K562 (cell line): ENCODE measurements around the gene AMZ1. TPM values are rescaled to one million over a fixed set of nuclear protein-coding genes. Genes with fewer than 3 reads are reported as not detected.
A peak's percentile ranks its signal among the peaks of the same experiment; 100 is the strongest.

Experiments
- ATAC-seq: fragments of 200-7000 bp; cut with Tn5 transposase; 3 replicates; pipeline ENCODE4 v1.9.1; 2020; ENCODE audit warnings: moderate library complexity
- BruUV-seq: library from RNA; stranded (reverse); fragments of 400-500 nt; replicated peaks from 2 replicates; lab custom pipeline; 2021; lab: Mats Ljungman, UMichigan
- CTCF ChIA-PET: fragments of 300-600 bp; formaldehyde crosslinking; extraction: SDS; loops from one replicate; lab custom pipeline; 2021; ENCODE audit warnings: low intra/inter-chr PET ratio; lab: Yijun Ruan, JAX
- POLR2A ChIA-PET: fragments of 300-600, 350-650 bp; sonication (Branson Sonifier 250); formaldehyde crosslinking; extraction: SDS; loops from one replicate; lab custom pipeline; 2021; ENCODE audit warnings: antibody characterized with exemption, inconsistent platforms; lab: Yijun Ruan, JAX
- DNase-seq, 4 experiments: peaks; one replicate each; pipeline versions ENCODE4 v3.0.0 to v3.0.0-alpha.2; 2011 to 2018; ENCODE audit warnings: low spot score in 3 of 4, mixed read lengths in 3 of 4; ENCODE audit errors: extremely low read depth in 1 of 4
- FAIRE-seq: peaks from 2 replicates; lab custom pipeline; 2011; peaks lifted over from hg19 to GRCh38; lab: Jason Lieb, UNC
- H2AFZ ChIP-seq: 2 replicates; pipeline ENCODE4 v1.6.0; 2011; ENCODE audit warnings: low read depth, low read length, control low read depth, inconsistent platforms
- H3K27ac ChIP-seq: fragments of 200-600 bp; 3 replicates; pipeline ENCODE4 v1.8.0; 2011; ENCODE audit warnings: low read depth, mild to moderate bottlenecking, control low read depth, inconsistent platforms, low read length, moderate library complexity, mixed read lengths; ENCODE audit errors: extremely low read depth
- H3K27me3 ChIP-seq, 2 experiments: fragments of 300-600 bp in 1 of 2; 2 replicates in 1 of 2; 3 replicates in 1 of 2; pipeline versions ENCODE4 v1.6.0 to v1.8.0; 2011; ENCODE audit warnings: inconsistent platforms in 2 of 2, low read length in 2 of 2, mild to moderate bottlenecking in 1 of 2, mixed read lengths in 1 of 2, moderate library complexity in 1 of 2; ENCODE audit not compliant: control insufficient read depth in 2 of 2, insufficient read depth in 2 of 2
- H3K36me3 ChIP-seq: fragments of 300-600 bp; 3 replicates; pipeline ENCODE4 v1.8.0; 2011; ENCODE audit warnings: mild to moderate bottlenecking, low read length, inconsistent platforms; ENCODE audit not compliant: control insufficient read depth, insufficient read depth
- H3K4me1 ChIP-seq, 2 experiments: fragments of 200-600 bp in 1 of 2; replicated peaks in 1 of 2; 2 replicates in 1 of 2; 3 replicates in 1 of 2; pipeline versions ENCODE4 v1.5.1 to v1.8.0; 2011; ENCODE audit warnings: inconsistent platforms in 2 of 2, low read length in 2 of 2, mild to moderate bottlenecking in 1 of 2, mixed read lengths in 1 of 2, moderate library complexity in 1 of 2; ENCODE audit not compliant: control insufficient read depth in 2 of 2, insufficient read depth in 2 of 2
- H3K4me2 ChIP-seq: 2 replicates; pipeline ENCODE4 v1.6.1; 2011; ENCODE audit warnings: low read length, control low read depth, inconsistent platforms, mixed read lengths; ENCODE audit not compliant: insufficient read depth
- H3K4me3 ChIP-seq: fragments of 200-600 bp; sonication (generic), shearing (Covaris generic); 2 replicates; pipeline ENCODE4 v1.5.1; 2016; ENCODE audit warnings: control low read depth, inconsistent platforms
- H3K79me2 ChIP-seq: fragments of 200-600 bp; 3 replicates; pipeline ENCODE4 v1.8.0; 2011; ENCODE audit warnings: low read length, inconsistent platforms; ENCODE audit not compliant: control insufficient read depth, insufficient read depth
- H3K9ac ChIP-seq, 2 experiments: 2 replicates each; pipeline versions ENCODE4 v1.6.0 to v1.6.1; 2011; ENCODE audit warnings: low read depth in 2 of 2, low read length in 2 of 2, control low read depth in 1 of 2, inconsistent platforms in 1 of 2, mild to moderate bottlenecking in 1 of 2, mixed read lengths in 1 of 2; ENCODE audit not compliant: insufficient read depth in 1 of 2
- H3K9me1 ChIP-seq: one replicate; pipeline ENCODE4 v1.6.0; 2011; ENCODE audit warnings: inconsistent platforms, mild to moderate bottlenecking, low read length, moderate library complexity; ENCODE audit not compliant: control insufficient read depth, insufficient read depth
- H3K9me3 ChIP-seq: replicated peaks from 2 replicates; pipeline ENCODE4 v1.5.1; 2011; ENCODE audit warnings: low read depth, low read length, inconsistent platforms; ENCODE audit not compliant: control insufficient read depth, insufficient read depth
- H4K20me1 ChIP-seq: replicated peaks from 2 replicates; pipeline ENCODE4 v1.6.1; 2011; ENCODE audit warnings: low read length, inconsistent platforms, mixed read lengths; ENCODE audit not compliant: control insufficient read depth, insufficient read depth
- ARID1B ChIP-seq: fragments of 450-650 bp; IDR thresholded peaks from 2 replicates; pipeline ENCODE4 v1.6.1; 2016; ENCODE audit warnings: antibody characterized with exemption, mild to moderate bottlenecking, inconsistent platforms
- BHLHE40 ChIP-seq: IDR thresholded peaks from 2 replicates; pipeline ENCODE4 v1.6.1; 2011; ENCODE audit warnings: low read length, improper control_type of control experiment
- BRCA1 ChIP-seq, 2 experiments: fragments of 450-650 bp in 1 of 2; sonication (generic) in 1 of 2; formaldehyde crosslinking in 1 of 2; IDR thresholded peaks; 2 replicates each; pipeline versions ENCODE4 v1.5.0 to v1.6.1; 2017 to 2020; ENCODE audit warnings: mild to moderate bottlenecking in 1 of 2, missing genetic modification reagents in 1 of 2
- CXXC5 ChIP-seq: fragments of 250-450 bp; sonication (Bioruptor Pico); IDR thresholded peaks from 2 replicates; pipeline ENCODE4 v1.8.0; 2022; ENCODE audit warnings: inconsistent platforms, mild to moderate bottlenecking, moderate library complexity
- ETV6 ChIP-seq, 3 experiments: fragments of 150-350 bp in 1 of 3; sonication (generic) in 1 of 3; formaldehyde crosslinking in 1 of 3; IDR thresholded peaks; 2 replicates each; pipeline versions ENCODE4 v1.6.1 to v1.8.0; 2014 to 2022; ENCODE audit warnings: borderline replicate concordance in 2 of 3, low read depth in 2 of 3, antibody characterized with exemption in 1 of 3, low read length in 1 of 3, mild to moderate bottlenecking in 1 of 3, missing genetic modification reagents in 1 of 3
- FOXK1 ChIP-seq: sonication (generic); formaldehyde crosslinking; IDR thresholded peaks from 2 replicates; pipeline ENCODE4 v1.8.0; 2022; ENCODE audit warnings: missing genetic modification reagents, mild to moderate bottlenecking, borderline replicate concordance
- MAFG ChIP-seq: fragments of 450-650 bp; conservative IDR thresholded peaks from 2 replicates; pipeline ENCODE4 v1.6.1; 2016; ENCODE audit warnings: missing genetic modification characterization, missing compliant biosample characterization
- PTBP1 ChIP-seq: fragments of 200-400 bp; formaldehyde crosslinking; IDR thresholded peaks from 2 replicates; pipeline ENCODE4 v1.6.1; 2017; ENCODE audit warnings: low read depth, low read length
- SIX5 ChIP-seq, 2 experiments: IDR thresholded peaks; 2 replicates each; pipeline ENCODE4 v1.6.1; 2011; ENCODE audit warnings: low read length in 2 of 2, borderline replicate concordance in 1 of 2, low read depth in 1 of 2, mild to moderate bottlenecking in 1 of 2, moderate library complexity in 1 of 2; ENCODE audit not compliant: insufficient read depth in 1 of 2
- SP1 ChIP-seq: sonication (generic); formaldehyde crosslinking; IDR thresholded peaks from 2 replicates; pipeline ENCODE4 v1.8.1; 2022; ENCODE audit warnings: mild to moderate bottlenecking, missing genetic modification reagents
- WGBS: fragments of 100-300 bp; shearing (Covaris generic); methylation state at CpG from one replicate; pipeline ENCODE4 v1.1.6; 2016; ENCODE audit warnings: low coverage, mixed read lengths; ENCODE audit not compliant: insufficient coverage; ENCODE audit errors: missing lambda C conversion rate; 5-methylcytosine and 5-hydroxymethylcytosine counted together
- in situ Hi-C: fragments of 300-500 bp; cut with MboI; formaldehyde crosslinking; loops from 4 replicates; pipeline ENCODE4 v1.15.0; 2018; ENCODE audit warnings: inconsistent platforms, mixed read lengths
- intact Hi-C: fragments of 100-400 bp; cut with micrococcal nuclease; formaldehyde crosslinking; loops from 2 replicates; pipeline ENCODE4 v1.14.2; 2022
- polyA plus RNA-seq, 8 experiments: library from polyadenylated mRNA; depleted of rRNA in 4 of 8; stranded (reverse) in 5 of 8; unstranded in 3 of 8; fragments of >200 nt; fragmentation: Nextera tagmentation in 2 of 8; fragmentation: Illumina TruSeq in 1 of 8; extraction: Ambion mirVana in 2 of 8; extraction: Trizol in 1 of 8; gene quantifications; 2 replicates each; pipeline versions ENCODE4 v1.2.1 to v1.2.3, GENCODE V29; 2011 to 2014; ENCODE audit warnings: inconsistent platforms in 1 of 8, missing spikeins in 1 of 8
- total RNA-seq, 7 experiments: library from RNA; depleted of rRNA in 6 of 7; stranded (reverse); fragments of >200 nt in 6 of 7; fragmentation: Illumina TruSeq in 2 of 7; extraction: Trizol in 2 of 7; gene quantifications; 2 replicates each; pipeline versions ENCODE4 v1.2.1 to v1.2.3, GENCODE V29; 2011 to 2021; ENCODE audit warnings: low replicate concordance in 1 of 7
- TF ChIP-seq, protein P1 (sequence below): fragments of 250-450 bp; sonication (Bioruptor Pico); IDR thresholded peaks from 2 replicates; pipeline ENCODE4 v1.4.0; 2020; ENCODE audit warnings: mild to moderate bottlenecking, moderate library complexity, borderline replicate concordance
- TF ChIP-seq, protein P2 (sequence below), 2 experiments: fragments of 150-350 bp in 1 of 2; IDR thresholded peaks; 2 replicates each; pipeline ENCODE4 v1.6.1; 2012 to 2016; ENCODE audit warnings: low read depth in 2 of 2, low read length in 2 of 2, mild to moderate bottlenecking in 1 of 2, moderate library complexity in 1 of 2

Gene AMZ1
- total and polyA plus RNA-seq, 9 of the 15 experiments (the other 6 are each of a cell fraction or from before 2014, with no cell fraction given), result not detected

DNA sequence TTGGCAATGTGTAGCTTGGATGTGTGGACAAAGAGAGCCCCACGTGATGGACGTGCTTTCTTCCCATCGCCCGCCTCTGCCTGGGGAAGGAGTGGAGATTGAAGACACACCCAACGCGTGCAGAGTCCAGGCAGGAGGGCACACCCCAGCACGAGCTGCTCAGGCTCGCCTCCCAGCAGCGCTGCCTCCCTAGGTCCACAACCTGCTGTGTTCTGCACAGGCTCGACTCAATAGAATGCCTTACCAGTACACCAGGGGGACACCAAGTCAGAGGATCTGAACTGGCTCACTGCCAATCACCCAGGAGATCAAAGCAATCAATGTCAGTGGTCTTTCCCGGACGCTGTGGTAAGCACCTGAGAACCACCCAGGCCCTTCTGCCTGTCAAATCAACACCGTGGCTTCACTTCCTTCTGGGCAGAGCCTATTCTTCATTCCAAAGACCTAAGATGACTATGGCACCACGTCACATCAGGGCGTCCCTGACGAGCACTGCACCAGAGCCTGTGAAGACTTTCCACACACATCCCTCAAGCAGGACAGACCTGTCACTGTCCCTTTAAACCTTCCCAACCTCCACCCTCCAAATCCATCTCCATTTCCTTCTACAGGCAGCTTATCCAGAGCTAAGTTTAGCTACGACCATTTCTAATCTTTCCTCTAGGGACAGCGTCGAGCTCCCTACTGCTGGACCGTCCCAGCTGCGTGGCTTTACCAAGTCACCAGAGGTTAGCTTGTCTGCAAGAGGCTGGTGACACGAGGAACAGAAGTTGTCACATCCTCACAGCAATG, 72.3 kb downstream of the AMZ1 start (continued):
- TF ChIP-seq SP1 (CRISPR knock-in tag), result no peak
- TF ChIP-seq, protein P1, sequence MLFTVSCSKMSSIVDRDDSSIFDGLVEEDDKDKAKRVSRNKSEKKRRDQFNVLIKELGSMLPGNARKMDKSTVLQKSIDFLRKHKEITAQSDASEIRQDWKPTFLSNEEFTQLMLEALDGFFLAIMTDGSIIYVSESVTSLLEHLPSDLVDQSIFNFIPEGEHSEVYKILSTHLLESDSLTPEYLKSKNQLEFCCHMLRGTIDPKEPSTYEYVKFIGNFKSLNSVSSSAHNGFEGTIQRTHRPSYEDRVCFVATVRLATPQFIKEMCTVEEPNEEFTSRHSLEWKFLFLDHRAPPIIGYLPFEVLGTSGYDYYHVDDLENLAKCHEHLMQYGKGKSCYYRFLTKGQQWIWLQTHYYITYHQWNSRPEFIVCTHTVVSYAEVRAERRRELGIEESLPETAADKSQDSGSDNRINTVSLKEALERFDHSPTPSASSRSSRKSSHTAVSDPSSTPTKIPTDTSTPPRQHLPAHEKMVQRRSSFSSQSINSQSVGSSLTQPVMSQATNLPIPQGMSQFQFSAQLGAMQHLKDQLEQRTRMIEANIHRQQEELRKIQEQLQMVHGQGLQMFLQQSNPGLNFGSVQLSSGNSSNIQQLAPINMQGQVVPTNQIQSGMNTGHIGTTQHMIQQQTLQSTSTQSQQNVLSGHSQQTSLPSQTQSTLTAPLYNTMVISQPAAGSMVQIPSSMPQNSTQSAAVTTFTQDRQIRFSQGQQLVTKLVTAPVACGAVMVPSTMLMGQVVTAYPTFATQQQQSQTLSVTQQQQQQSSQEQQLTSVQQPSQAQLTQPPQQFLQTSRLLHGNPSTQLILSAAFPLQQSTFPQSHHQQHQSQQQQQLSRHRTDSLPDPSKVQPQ, result no peak
- TF ChIP-seq BHLHE40, result peak; percentile 89
- TF ChIP-seq FOXK1 (CRISPR knock-in tag), result peak; percentile 36; the same call in 1 of the 2 replicates

DNA sequence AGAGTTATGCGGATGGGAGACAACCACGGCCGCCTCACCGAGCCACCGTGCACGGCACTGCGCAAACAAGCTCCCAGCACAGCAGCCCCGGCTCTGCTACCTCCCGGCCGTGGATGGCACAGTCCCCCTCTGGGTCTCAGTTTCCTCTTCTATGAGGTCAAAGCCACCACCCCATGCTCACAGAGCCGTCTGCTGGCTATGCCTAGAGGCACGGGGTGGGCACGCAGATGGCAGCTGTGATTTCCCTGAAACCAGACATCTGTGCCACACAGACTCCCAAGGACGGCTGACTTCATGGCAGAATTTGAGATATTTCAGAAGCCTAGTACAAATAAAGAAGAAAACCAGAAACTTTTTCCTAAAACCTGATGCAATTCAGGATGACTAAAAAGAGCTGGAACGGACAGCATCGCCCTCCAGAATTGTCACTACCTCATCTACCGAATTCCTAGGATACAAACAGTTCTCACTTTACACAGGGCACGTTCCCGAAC, 73.2 kb downstream of the AMZ1 start:
- 0 out of 2 replicates have a peak, but pooled peaks cover 3% of the 10 kb centered on the region for H4K20me1 ChIP-seq
- no peak overlapping the region for H3K27ac ChIP-seq
- no peak overlapping the region for H3K4me2 ChIP-seq
- no peak overlapping the region for H3K9ac ChIP-seq
- no peak for ATAC-seq
- no peak for TF ChIP-seq ARID1B
- TF ChIP-seq SIX5 (IDR thresholded peaks at IDR 0.05; ENCODE audit: borderline replicate concordance in 1 of 2, insufficient read depth in 1 of 2, low read depth in 1 of 2, low read length in 2 of 2), result no peak
- TF ChIP-seq, protein P2, sequence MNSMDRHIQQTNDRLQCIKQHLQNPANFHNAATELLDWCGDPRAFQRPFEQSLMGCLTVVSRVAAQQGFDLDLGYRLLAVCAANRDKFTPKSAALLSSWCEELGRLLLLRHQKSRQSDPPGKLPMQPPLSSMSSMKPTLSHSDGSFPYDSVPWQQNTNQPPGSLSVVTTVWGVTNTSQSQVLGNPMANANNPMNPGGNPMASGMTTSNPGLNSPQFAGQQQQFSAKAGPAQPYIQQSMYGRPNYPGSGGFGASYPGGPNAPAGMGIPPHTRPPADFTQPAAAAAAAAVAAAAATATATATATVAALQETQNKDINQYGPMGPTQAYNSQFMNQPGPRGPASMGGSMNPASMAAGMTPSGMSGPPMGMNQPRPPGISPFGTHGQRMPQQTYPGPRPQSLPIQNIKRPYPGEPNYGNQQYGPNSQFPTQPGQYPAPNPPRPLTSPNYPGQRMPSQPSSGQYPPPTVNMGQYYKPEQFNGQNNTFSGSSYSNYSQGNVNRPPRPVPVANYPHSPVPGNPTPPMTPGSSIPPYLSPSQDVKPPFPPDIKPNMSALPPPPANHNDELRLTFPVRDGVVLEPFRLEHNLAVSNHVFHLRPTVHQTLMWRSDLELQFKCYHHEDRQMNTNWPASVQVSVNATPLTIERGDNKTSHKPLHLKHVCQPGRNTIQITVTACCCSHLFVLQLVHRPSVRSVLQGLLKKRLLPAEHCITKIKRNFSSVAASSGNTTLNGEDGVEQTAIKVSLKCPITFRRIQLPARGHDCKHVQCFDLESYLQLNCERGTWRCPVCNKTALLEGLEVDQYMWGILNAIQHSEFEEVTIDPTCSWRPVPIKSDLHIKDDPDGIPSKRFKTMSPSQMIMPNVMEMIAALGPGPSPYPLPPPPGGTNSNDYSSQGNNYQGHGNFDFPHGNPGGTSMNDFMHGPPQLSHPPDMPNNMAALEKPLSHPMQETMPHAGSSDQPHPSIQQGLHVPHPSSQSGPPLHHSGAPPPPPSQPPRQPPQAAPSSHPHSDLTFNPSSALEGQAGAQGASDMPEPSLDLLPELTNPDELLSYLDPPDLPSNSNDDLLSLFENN (IDR thresholded peaks at IDR 0.05; ENCODE audit: low read depth in 2 of 2, low read length in 2 of 2), result no peak
- TF ChIP-seq ETV6 (IDR thresholded peaks at IDR 0.05; ENCODE audit: borderline replicate concordance in 1 of 2, low read depth in 2 of 2, low read length in 1 of 2), result no peak
- TF ChIP-seq ETV6 (CRISPR knock-in tag; IDR thresholded peaks at IDR 0.05; ENCODE audit: borderline replicate concordance), result no peak
- no peak for TF ChIP-seq MAFG (tag)
- TF ChIP-seq BRCA1 (IDR thresholded peaks at IDR 0.05), result no peak
- no peak for TF ChIP-seq BRCA1 (CRISPR knock-in tag; IDR thresholded peaks at IDR 0.05)
- no peak for TF ChIP-seq CXXC5
- no peak for TF ChIP-seq PTBP1
- no peak for DNase-seq
- WGBS, result 97% methylated on average over 17 of the region's 19 CpGs
- H3K4me1 ChIP-seq, result peaks cover 32 to 57% of the 10 kb centered on the region in 2 experiments
- no peak for FAIRE-seq
- H3K27me3 ChIP-seq, result no peaks in the 10 kb centered on the region
- peaks cover 19% of the 10 kb centered on the region; the same call in 2 of the 3 replicates for H3K79me2 ChIP-seq
- H3K9me3 ChIP-seq, result no peaks in the 10 kb centered on the region
- POLR2A ChIA-PET, result interaction anchor here (0.9 to 2.3 kb wide), 4 partner anchors 10 to 82 kb away, joined by 3 to 10 read pairs (median 4); no protein-coding TSS in a partner anchor
- H2AFZ ChIP-seq, result no peak overlapping the region
- no peak overlapping the region for H3K4me3 ChIP-seq
- H3K9me1 ChIP-seq, result no peaks in the 10 kb centered on the region
- no TSS peak for BruUV-seq
- in situ Hi-C loops (no loop called here), intact Hi-C loops (no loop called here)
- peaks cover 5% of the 10 kb centered on the region; the same call in 1 of the 3 replicates for H3K36me3 ChIP-seq
- CTCF ChIA-PET, result no interaction called here
